GM21381 (cell line): ENCODE data around the gene FTO.

ENCODE experiments used
- ATAC-seq: cut with Tn5 transposase; IDR thresholded peaks from one replicate; pipeline ENCODE4 v1.9.1; 2021; ENCODE audit warnings: mild to moderate bottlenecking, moderate library complexity; ENCODE audit not compliant: unreplicated experiment

FTO gene

DNA sequence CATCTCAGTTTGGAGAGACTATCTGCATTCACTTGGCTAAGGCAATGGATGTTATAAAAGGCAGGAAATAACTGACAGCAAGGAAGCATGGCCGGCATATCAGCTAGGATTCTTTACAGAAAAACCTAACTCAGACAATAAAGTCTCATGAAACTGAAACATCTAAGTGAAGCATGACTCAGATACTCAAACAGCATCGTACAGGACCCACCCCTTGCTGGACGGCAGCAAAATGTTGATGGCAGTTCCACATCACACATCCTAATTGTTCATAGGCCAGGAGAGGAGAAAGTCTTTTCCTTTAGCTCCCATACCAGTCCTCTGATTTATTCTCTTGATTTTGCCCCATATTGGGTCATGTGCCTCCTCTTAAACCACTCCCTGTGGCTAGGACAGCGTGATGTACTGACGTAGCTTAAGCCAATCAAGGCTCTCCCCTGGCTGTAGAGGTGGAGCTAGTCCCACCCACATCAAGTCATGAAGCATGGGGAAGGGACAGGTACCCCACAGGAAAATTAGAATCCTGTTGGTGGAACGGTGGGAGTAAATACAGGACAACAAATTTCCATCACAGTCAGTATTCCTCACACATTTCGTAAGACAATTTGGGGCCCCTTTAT lies 403.7 kb downstream of the FTO start:
- ATAC-seq = no peak

DNA sequence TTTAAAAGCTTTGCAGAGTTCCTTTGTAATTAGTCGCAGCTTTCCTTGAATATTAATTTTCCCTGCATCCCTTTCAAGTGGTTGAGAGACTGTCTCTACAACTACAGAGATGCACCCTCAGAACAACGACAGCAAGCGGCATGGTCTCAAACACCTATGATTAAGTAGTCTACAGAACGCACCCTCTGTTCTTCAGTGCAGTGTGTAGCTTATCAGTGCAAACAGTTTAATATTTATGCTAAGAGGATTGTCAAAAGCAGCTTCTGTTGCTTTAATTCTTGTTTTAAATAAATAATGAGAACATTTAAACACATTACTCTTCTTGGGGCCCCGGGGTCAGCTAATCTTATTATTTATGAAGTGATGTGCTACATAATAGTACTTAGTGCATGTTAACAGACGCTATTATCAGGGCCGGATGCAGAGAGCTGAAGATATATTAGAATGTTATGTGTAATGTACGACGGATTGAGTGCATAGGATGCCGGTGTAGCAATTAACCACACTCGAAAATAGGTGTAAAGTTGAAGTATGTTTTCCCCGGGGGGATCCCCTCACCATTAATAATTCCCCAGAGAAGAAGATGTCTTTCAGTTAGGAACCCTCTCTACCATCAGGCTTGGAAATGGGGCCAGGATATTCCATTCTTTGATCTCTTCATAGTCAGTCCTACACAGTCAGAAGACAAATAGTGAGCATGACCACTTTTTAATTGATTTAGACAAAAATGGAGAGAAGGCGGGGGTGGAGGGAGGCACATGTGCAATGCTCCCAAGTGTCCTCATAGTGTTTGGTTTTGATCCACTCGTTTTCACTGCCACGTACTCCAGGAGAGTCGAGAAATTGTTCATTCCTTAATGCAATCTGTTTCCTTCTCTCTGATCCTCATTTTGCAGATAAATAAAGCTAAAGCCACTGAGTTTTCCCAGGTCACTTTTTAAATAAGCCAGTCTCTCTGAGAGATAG lies 406.3 kb downstream of the FTO start:
- no peak for ATAC-seq

GRCh38 chr16:54112451-54113206 lies 408.7 kb downstream of the FTO start:
- no peak for ATAC-seq

- ATAC-seq = no peak
These were observed 411.6 kb downstream of the FTO start for GRCh38 chr16:54115558-54115957.

DNA sequence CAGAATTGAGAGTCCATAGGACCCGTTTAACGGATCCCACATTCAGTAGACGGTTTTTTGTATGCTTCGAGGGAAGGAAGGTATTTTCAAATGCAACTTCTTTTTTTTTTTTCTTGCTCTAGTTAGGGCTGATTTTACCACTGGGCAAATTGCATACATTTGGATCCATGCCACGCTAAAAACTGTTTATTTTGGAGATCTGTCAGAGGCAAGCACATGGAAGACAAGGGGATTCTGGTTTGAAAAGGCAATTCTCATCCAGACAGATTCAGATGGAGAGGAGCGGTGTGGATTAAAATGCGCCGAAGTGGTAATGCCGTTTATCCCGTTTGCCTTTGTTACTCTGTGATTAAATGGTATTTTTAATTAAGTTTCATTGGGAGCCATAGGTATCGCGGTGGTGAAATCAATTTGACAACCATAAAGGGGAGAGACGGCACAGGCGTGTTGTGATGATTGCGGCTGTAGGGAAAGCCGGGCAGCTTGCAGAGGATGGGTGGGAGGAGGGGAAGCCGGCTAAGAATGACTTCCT lies 412.2 kb downstream of the FTO start:
- no peak for ATAC-seq

DNA sequence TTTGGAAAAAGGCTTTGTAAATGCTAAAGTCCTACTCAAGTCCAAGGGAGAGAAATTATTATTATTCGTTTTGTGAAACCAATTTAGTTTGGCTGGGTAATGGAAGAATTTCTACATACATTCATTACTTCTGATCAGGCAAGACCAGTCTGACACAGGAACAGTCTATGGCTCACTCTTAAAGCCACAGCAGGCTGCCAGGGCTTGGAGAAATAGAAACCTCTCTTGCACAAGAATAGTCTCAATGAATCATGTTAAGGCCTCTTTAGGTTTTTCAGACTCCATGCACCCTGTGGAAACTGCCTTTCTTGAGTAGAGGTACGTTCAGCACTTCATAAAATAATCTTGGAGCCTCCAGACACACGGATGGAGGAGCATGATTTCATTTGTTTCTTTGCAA lies 414.9 kb downstream of the FTO start:
- ATAC-seq = no peak

DNA sequence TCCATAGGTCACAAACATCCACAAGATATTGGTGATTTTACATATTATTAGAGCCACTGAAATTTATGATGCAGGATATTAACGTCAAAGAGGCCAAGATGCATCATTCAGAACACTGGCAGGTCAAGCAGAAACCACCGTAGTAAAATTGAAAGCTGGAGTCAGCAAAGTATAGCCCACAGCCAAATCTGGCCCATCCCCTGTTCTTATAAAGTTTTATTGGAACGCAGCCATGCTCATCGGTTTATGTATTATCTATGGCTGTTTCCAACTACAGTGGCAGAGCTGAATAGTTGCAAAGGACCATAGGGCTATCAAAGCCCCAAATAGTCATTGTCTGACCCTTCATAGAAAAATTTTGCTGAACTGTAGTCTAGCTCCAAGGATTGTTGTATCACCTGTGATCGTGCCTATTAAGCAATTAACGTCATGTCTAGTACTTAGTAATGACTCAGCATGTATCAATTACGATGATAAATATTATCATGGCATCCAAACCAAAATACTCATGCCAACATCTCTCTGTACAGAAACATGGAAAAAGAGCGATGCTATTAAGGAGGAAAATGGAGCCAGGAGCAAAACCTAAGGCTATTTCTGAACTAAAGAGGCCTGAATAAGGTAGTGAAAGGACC lies 417.0 kb downstream of the FTO start:
- no peak for ATAC-seq

GRCh38 chr16:54121539-54122295 lies 417.8 kb downstream of the FTO start:
- ATAC-seq = no peak

GRCh38 chr16:54123766-54124165 lies 419.8 kb downstream of the FTO start:
- ATAC-seq = no peak

DNA sequence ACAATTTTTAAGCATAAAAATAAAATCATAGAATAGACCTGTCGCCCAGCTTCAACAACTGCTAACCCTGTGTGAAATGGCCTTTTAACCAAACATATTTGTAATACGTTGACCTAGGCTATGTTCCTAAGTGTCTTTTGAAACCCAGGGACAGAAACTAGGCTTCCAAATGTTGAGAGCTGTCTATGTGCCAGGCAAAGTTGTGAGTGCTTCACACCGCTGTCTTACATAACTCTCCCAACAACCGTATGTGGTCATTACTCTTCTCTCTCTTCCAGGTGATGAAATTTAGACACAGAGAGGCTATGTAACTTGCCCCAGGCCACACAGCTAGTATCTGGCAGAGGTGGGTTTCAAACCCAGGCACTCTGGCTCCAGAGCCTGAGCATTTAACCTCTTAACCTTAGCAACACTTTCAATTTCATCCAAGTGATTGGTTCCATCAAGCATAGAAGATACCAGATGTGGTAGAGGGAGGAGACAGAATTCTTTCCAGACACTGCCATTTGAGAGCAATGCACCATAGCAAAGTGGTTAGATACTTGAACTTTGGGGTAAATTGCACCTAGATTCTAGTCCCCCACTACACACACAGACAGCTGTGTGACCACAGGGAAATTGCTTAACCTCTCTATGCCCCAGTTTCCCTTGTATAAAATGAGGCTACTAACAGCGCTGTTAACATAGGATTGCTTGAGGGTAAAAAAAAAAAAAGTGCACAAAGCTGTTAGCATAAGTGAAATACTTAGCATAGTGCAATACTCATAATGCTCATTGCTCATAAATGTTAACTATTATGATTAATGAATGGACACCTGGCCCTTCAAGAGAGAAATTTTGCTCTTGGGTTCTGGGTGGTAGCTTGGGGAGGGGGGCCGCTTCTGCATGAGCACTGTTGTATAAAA lies 422.0 kb downstream of the FTO start:
- no peak for ATAC-seq

GRCh38 chr16:54126907-54127306 lies 423.0 kb downstream of the FTO start:
- no peak for ATAC-seq

DNA sequence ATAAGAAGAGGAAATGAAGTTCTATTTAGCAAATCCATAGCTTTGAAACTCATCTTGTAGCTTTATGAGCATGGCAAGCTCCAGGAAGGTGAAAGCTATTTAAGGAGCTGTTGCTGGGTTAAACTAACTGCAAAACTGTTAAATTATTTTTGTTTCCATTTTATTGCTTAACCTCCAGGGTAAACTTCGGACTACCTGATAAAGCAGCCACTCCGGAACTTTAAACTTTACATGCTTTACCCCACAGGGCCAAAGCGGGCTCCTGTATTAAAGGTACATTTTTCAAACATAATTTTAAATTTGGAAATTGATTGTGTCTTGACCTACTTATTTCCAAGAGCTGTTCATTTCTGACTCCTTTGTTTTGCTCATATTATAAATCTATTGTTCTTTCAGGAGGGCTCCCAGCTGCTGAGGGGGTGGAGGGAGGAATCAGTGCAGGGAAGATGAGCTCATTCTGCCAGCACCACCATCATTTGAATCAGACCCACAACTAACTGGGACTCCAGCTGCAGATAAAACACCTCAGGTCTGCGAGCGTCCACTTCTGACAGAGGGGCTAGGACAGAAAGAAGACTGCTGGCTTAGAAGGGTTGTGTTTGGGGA lies 424.8 kb downstream of the FTO start:
- no peak for ATAC-seq

DNA sequence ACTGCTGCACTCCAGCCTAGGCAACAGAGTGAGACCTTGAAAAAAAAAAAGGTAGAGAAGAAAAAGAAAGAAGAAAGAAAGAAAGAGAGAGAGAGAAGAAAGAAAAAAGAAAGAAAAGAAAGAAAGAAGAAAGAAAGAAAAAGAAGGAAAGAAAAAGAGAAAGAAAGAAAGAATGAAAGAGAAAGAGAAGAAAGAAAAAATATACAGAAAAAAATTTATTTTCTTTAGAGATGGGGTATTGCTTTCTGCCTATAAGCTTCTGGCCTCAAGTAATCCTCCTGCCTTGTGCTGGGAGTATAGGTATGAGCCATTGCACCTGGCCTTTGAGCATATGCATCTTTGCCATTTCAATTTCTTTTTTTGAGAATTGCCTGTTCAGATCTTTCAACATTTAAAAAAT lies 425.9 kb downstream of the FTO start:
- no peak for ATAC-seq

- ATAC-seq = no peak
These were observed 431.7 kb downstream of the FTO start for GRCh38 chr16:54135361-54136275.

GRCh38 chr16:54136276-54136625 lies 432.3 kb downstream of the FTO start:
- ATAC-seq = no peak

DNA sequence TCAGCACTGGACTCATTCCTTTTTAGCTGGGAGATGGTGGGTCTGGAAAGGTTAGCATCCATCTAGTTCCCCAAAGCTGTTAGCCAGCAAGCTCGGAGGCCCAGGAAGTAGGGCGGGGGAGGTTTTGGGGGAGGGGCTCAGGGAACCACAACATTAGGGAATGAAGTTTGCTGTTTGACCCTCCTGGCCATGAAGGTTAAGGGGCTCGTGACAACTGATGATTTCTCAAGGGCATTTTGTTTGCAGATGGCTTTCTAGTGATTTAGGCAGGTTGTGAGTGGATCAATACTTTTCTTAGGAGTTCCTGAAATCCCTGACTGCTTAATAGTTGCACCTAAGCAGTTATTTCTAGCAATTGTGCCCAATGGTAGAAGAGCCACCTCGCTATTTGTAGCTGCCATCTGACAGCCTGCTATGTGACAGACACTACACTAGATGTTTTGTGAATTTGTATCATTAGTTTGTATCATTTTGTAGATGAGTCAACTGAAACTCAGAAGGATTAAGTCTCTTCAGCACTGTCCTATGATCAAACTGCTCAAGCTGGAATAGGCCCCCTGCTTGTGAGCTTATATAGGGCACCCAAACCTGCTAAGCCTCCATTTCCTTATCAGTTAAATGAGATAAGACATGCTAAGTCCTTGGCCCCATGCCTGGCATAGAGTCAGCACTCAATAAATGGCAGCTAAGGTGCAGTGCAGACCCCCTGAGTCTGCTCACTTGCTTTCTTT lies 436.3 kb downstream of the FTO start:
- no peak for ATAC-seq

DNA sequence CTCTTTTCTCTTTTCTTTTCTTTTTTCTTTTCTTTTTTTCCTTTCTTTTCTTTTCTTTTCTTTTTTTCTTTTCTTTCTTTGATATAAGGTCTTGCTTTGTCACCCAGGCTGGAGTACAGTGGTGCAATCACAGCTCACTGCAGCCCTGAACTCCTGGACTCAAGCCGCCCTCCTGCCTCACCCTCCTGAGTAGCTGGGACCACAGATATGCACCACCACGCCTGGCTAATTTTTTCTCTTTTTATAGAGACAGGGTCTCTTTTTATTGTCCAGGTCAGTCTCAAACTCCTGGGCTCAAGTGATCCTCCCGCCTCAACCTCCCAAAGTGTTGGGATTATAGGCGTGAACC lies 436.8 kb downstream of the FTO start:
- ATAC-seq = no peak
